NK-92 (cell line): ENCODE results near the gene RIC1.

Source experiments
- DNase-seq: peaks from one replicate; lab custom pipeline; 2025; ENCODE audit not compliant: unreplicated experiment; lab: John Stamatoyannopoulos, UW

RIC1 gene

GRCh38 chr9:5819174-5819573 is 190.3 kb downstream of the RIC1 start:
- no peak for DNase-seq

GRCh38 chr9:5820425-5820824 is 191.5 kb downstream of the RIC1 start:
- no peak for DNase-seq

GRCh38 chr9:5825223-5825622 is 196.3 kb downstream of the RIC1 start:
- no peak for DNase-seq
